Progenitor cell of endocrine pancreas (in vitro differentiated cells): ENCODE measurements around the gene MESD. TPM values are rescaled to one million over a fixed set of nuclear protein-coding genes. Genes with fewer than 3 reads are reported as not detected.

ENCODE experiments used
- DNase-seq: peaks from one replicate; pipeline ENCODE4 v3.0.0; 2021; ENCODE audit warnings: low spot score; ENCODE audit not compliant: unreplicated experiment
- H3K27ac Mint-ChIP-seq: 2 replicates; pipeline ENCODE4 v1.8.0; 2021; ENCODE audit warnings: mild to moderate bottlenecking, moderate library complexity, mixed read lengths
- H3K27me3 Mint-ChIP-seq: 2 replicates; pipeline ENCODE4 v1.8.0; 2021; ENCODE audit warnings: mixed read lengths
- H3K36me3 Mint-ChIP-seq: 2 replicates; pipeline ENCODE4 v1.8.0; 2022; ENCODE audit warnings: mixed read lengths; ENCODE audit not compliant: insufficient read depth
- H3K4me1 Mint-ChIP-seq: 2 replicates; pipeline ENCODE4 v1.8.0; 2021; ENCODE audit warnings: low read depth, mixed read lengths
- H3K4me3 Mint-ChIP-seq: 2 replicates; pipeline ENCODE4 v1.8.0; 2021; ENCODE audit warnings: low read depth, mild to moderate bottlenecking, moderate library complexity, mixed read lengths
- H3K9me3 Mint-ChIP-seq: 2 replicates; pipeline ENCODE4 v1.8.0; 2021; ENCODE audit warnings: low read depth, mixed read lengths
- total RNA-seq: library from RNA; stranded (reverse); gene quantifications from 2 replicates; pipeline ENCODE4 v1.2.1, GENCODE V29; 2021
- TF ChIP-seq, protein P1 (sequence below): fragments of 200-600 bp; sonication (generic); IDR thresholded peaks from one replicate; pipeline ENCODE4 v1.5.0; 2021; ENCODE audit warnings: antibody characterized with exemption, mild to moderate bottlenecking; ENCODE audit not compliant: unreplicated experiment

MESD gene
- total RNA-seq, 1 donor from 2014 or later, result 42.6 TPM

DNA sequence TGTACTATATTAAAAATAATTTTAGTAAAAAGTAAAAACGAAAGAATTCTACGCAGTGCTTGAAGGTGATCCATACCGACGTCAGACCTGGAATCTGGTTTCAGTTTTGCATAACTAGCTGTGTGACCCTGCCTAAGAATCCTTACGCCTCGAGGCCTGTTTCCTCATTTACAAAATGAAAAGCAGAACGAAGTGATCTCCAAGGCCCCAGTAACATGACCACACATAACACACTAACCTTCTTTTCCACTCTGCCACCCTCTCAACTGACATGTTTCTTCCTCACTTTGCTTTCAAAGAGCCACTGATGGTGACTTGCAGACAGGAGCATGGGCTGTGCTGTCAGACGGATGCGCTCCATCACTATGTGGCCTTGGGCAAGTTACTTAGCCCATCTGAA, 4.8 kb downstream of the MESD start:
- peaks cover 8% of the 10 kb centered on the region for H3K36me3 Mint-ChIP-seq
- TF ChIP-seq, protein P1, sequence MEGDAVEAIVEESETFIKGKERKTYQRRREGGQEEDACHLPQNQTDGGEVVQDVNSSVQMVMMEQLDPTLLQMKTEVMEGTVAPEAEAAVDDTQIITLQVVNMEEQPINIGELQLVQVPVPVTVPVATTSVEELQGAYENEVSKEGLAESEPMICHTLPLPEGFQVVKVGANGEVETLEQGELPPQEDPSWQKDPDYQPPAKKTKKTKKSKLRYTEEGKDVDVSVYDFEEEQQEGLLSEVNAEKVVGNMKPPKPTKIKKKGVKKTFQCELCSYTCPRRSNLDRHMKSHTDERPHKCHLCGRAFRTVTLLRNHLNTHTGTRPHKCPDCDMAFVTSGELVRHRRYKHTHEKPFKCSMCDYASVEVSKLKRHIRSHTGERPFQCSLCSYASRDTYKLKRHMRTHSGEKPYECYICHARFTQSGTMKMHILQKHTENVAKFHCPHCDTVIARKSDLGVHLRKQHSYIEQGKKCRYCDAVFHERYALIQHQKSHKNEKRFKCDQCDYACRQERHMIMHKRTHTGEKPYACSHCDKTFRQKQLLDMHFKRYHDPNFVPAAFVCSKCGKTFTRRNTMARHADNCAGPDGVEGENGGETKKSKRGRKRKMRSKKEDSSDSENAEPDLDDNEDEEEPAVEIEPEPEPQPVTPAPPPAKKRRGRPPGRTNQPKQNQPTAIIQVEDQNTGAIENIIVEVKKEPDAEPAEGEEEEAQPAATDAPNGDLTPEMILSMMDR, result no peak
- H3K27me3 Mint-ChIP-seq, result no peaks in the 10 kb centered on the region
- H3K9me3 Mint-ChIP-seq, result no peaks in the 10 kb centered on the region
- DNase-seq, result no peak
- peaks cover 19% of the 10 kb centered on the region for H3K4me1 Mint-ChIP-seq
- H3K4me3 Mint-ChIP-seq, result no peak overlapping the region
- H3K27ac Mint-ChIP-seq, result no peak overlapping the region

DNA sequence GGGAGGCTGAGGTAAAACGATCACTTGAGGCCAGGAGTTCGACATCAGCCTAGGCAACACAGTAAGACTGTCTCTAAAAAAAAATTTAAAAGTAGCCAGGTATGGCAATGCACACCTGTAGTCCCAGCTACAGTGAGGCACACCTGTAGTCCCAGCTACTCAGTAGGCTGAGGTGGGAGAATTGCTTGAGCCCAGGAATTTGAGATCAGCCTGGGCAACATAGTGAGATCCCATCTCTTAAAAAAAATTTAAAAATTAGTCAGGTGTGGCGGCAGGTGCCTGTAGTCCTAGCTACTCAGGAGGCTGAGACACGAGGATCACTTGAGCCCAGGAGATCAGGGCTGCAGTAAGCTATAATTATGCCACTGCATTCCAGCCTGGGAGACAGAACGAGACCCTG, 6.8 kb downstream of the MESD start:
- H3K4me3 Mint-ChIP-seq, result no peak overlapping the region
- H3K36me3 Mint-ChIP-seq, result peaks cover 17% of the 10 kb centered on the region
- no peak for DNase-seq
- no peaks in the 10 kb centered on the region for H3K27me3 Mint-ChIP-seq
- H3K9me3 Mint-ChIP-seq, result no peaks in the 10 kb centered on the region
- TF ChIP-seq, protein P1, result no peak
- H3K27ac Mint-ChIP-seq, result no peak overlapping the region
- peaks cover 8% of the 10 kb centered on the region for H3K4me1 Mint-ChIP-seq

DNA sequence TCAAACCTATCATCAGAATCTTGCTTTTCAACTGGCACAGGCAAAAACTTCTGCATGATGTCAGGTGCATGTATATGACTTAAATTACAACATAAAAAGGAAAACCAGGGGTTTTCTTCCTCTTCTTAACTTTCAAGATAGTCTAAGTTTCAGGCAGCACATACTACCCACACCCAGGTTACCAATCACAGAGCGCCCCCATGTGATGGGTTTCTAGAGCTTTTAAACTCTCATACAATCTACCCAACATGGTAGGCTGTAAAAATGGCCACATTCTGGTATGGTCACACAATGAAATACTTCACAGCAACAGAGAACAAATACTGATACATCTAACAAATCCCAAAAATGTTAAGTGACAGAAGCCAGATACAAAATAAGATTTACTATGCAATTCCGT, 7.4 kb downstream of the MESD start:
- no peaks in the 10 kb centered on the region for H3K27me3 Mint-ChIP-seq
- TF ChIP-seq, protein P1, result no peak
- H3K9me3 Mint-ChIP-seq, result no peaks in the 10 kb centered on the region
- peaks cover 11% of the 10 kb centered on the region for H3K4me1 Mint-ChIP-seq
- no peak overlapping the region for H3K4me3 Mint-ChIP-seq
- H3K27ac Mint-ChIP-seq, result no peak overlapping the region
- H3K36me3 Mint-ChIP-seq, result peaks cover 19% of the 10 kb centered on the region
- DNase-seq, result no peak

DNA sequence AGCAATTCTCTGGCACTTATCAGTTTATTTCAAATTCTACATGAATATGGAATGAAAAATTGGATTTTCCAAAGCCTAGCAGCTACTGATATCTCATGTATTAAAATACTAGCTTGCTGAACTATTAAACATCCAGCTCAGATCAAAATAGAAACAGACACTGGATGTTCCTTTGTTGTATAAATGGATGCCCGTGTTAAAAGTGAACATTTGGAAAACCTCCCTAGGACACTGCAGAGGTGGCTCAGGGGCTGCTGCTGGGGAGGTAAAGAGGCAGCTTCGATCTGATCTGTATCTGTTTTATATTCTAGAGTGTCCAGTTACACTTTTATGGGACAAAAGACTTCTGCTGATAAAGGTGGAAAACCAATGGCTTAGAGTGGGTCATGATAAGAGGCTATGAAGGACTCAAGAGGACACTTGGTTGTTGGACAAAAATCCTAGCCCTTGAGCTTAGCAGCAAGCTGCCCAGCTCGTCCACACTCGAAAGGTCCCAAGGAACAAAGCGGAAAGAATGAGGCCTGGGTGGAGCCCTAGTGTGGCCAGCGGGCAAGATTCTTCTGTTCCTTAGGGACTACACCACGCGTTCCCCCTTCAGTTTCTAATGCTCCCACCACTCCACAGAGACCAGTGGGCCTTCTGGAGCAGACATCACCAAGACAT, 9.9 kb downstream of the MESD start:
- H3K27me3 Mint-ChIP-seq, result no peaks in the 10 kb centered on the region
- DNase-seq, result no peak
- H3K4me3 Mint-ChIP-seq, result no peak overlapping the region
- TF ChIP-seq, protein P1, result no peak
- H3K27ac Mint-ChIP-seq, result no peak overlapping the region
- H3K36me3 Mint-ChIP-seq, result peaks cover 19% of the 10 kb centered on the region
- peaks cover 3% of the 10 kb centered on the region for H3K4me1 Mint-ChIP-seq
- no peaks in the 10 kb centered on the region for H3K9me3 Mint-ChIP-seq

DNA sequence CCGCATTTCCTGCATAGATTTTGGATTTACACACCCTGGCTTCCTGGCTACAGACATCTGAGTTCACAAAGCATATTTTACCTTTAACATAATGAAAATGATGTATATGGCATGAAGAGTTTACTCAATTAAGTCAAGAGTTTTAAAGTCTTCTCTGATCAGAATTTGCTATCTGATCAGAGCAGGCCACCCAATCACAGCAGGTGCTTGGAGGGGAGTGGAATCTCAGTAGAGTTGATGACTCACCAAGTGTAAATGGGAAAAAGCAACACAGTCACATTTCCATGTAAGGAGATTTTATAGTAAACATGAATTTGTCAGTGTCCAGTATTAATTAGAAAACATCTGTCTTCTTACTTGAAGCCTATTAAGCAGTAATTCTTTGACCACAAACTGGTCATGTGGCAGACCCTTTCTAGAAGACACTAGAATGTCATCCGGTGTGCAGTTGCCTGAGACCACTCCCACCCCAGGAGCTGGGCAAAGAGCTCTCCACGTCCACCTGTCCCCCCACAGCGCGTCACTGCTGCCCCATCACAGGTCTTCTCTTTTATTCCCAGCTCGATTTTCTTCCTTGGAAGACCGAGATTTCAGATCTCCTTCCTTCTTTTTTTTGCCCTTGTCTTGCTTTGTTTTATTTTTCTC, 10.8 kb downstream of the MESD start:
- no peak overlapping the region for H3K4me3 Mint-ChIP-seq
- H3K27ac Mint-ChIP-seq, result peak overlapping the region; percentile 91
- no peaks in the 10 kb centered on the region for H3K27me3 Mint-ChIP-seq
- TF ChIP-seq, protein P1, result no peak
- no peak for DNase-seq
- no peaks in the 10 kb centered on the region for H3K9me3 Mint-ChIP-seq
- H3K36me3 Mint-ChIP-seq, result peaks cover 19% of the 10 kb centered on the region
- peaks cover 3% of the 10 kb centered on the region for H3K4me1 Mint-ChIP-seq
